ENCODE results near the gene CACNA1G. TPM values are rescaled to one million over a fixed set of nuclear protein-coding genes. Genes with fewer than 3 reads are reported as not detected.

CACNA1G gene
- total and polyA plus RNA-seq, 4 donors, result under 0.01 to 0.14 (median 0.01) TPM; not detected in 1

DNA sequence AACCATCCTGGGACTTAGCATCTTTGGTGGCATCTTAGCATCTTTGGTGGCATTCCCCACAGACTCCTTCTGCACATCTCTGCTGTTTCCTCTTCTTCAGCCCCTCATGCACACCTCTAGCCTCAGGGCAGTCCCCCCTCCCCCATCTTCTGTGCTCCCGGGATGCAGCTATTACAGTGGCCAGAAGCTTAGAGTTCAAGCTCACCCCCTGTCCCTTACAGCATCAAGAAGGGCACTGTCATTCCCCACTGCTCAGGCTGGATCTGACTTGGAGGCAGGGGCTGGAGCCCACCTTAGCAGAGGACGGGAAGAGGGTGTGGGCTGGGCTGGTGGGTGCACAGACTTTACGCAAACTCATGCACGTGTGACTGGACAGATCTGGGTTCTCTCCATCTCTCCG, 27.3 kb upstream of the CACNA1G start:
- no peaks in the 10 kb centered on the region for H3K36me3 ChIP-seq (ENCODE audit: control insufficient read depth in 4 of 4, insufficient read depth in 3 of 4, low read depth in 1 of 4, low read length in 3 of 4)
- H3K9ac ChIP-seq (ENCODE audit: low read depth in 1 of 2, low read length in 2 of 2), result no peak overlapping the region
- peaks cover 1 to 13% (median 6%) of the 10 kb centered on the region in 4 donors for H3K4me1 ChIP-seq (ENCODE audit: control insufficient read depth in 4 of 4, insufficient read depth in 4 of 4, low read length in 3 of 4)
- no peak for DNase-seq (ENCODE audit: low spot score)
- H3K4me3 ChIP-seq (ENCODE audit: low read depth in 1 of 3, low read length in 3 of 3), result no peak overlapping the region
- H3K27ac ChIP-seq (ENCODE audit: low read depth in 1 of 2, low read length in 2 of 2), result no peak overlapping the region
- TF ChIP-seq EGR1 (IDR thresholded peaks at IDR 0.05; ENCODE audit: low read depth in 2 of 2) (no peak), TAF1 (conservative IDR thresholded peaks at IDR 0.05) (no peak), YY1 (IDR thresholded peaks at IDR 0.05) (no peak), FOXA2 (IDR thresholded peaks at IDR 0.05) (no peak)
- TF ChIP-seq, protein P1, sequence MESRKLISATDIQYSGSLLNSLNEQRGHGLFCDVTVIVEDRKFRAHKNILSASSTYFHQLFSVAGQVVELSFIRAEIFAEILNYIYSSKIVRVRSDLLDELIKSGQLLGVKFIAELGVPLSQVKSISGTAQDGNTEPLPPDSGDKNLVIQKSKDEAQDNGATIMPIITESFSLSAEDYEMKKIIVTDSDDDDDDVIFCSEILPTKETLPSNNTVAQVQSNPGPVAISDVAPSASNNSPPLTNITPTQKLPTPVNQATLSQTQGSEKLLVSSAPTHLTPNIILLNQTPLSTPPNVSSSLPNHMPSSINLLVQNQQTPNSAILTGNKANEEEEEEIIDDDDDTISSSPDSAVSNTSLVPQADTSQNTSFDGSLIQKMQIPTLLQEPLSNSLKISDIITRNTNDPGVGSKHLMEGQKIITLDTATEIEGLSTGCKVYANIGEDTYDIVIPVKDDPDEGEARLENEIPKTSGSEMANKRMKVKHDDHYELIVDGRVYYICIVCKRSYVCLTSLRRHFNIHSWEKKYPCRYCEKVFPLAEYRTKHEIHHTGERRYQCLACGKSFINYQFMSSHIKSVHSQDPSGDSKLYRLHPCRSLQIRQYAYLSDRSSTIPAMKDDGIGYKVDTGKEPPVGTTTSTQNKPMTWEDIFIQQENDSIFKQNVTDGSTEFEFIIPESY (IDR thresholded peaks at IDR 0.05), result no peak
- WGBS, result 26% methylated on average over 5 of the region's 5 CpGs
- H3K27me3 ChIP-seq (ENCODE audit: control insufficient read depth in 4 of 4, insufficient read depth in 4 of 4, low read length in 3 of 4), result peaks cover 0 to 13% (median 4%) of the 10 kb centered on the region in 4 donors
- no peaks in the 10 kb centered on the region for H3K9me3 ChIP-seq (ENCODE audit: control insufficient read depth in 4 of 4, low read length in 3 of 4)

DNA sequence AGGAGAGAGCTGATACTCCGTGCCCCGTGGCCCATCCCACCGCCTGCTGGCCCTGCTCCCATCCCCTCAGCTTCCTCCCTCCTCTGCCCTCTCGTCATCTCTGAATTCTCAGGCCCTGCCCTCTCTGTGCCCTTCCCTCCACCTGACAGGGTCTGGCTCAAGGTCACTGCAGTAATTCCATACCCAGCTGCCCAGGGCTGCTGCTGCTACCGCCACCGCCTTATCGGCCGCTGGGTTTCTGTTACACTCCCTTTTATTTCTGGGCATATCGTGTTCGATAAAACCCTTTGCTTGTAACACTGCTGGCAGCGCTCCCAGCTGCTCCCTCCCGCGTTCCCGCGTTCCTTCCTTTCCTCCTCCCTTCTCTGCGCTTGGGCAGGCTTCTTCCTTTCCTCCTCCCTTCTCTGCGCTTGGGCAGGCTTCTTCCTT, 26.8 kb upstream of the CACNA1G start:
- Histone ChIP-seq H3K9me3 (ENCODE audit: control insufficient read depth in 4 of 4, low read length in 3 of 4) (no peaks in the 10 kb centered on the region), H3K27me3 (ENCODE audit: control insufficient read depth in 4 of 4, insufficient read depth in 4 of 4, low read length in 3 of 4) (peaks cover 0 to 13% (median 4%) of the 10 kb centered on the region in 4 donors), H3K9ac (ENCODE audit: low read depth in 1 of 2, low read length in 2 of 2) (no peak overlapping the region), H3K36me3 (ENCODE audit: control insufficient read depth in 4 of 4, insufficient read depth in 3 of 4, low read depth in 1 of 4, low read length in 3 of 4) (no peaks in the 10 kb centered on the region), H3K4me1 (ENCODE audit: control insufficient read depth in 4 of 4, insufficient read depth in 4 of 4, low read length in 3 of 4) (peaks cover 1 to 13% (median 6%) of the 10 kb centered on the region in 4 donors), H3K27ac (ENCODE audit: low read depth in 1 of 2, low read length in 2 of 2) (no peak overlapping the region), H3K4me3 (ENCODE audit: low read depth in 1 of 3, low read length in 3 of 3) (no peak overlapping the region)
- 6% methylated on average over 17 of the region's 17 CpGs for WGBS
- TF ChIP-seq FOXA1 (IDR thresholded peaks at IDR 0.05), result no peak
- TF ChIP-seq RXRA (IDR thresholded peaks at IDR 0.05), result no peak
- TF ChIP-seq, protein P2, sequence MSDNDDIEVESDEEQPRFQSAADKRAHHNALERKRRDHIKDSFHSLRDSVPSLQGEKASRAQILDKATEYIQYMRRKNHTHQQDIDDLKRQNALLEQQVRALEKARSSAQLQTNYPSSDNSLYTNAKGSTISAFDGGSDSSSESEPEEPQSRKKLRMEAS (IDR thresholded peaks at IDR 0.05), result no peak
- TF ChIP-seq, protein P3, sequence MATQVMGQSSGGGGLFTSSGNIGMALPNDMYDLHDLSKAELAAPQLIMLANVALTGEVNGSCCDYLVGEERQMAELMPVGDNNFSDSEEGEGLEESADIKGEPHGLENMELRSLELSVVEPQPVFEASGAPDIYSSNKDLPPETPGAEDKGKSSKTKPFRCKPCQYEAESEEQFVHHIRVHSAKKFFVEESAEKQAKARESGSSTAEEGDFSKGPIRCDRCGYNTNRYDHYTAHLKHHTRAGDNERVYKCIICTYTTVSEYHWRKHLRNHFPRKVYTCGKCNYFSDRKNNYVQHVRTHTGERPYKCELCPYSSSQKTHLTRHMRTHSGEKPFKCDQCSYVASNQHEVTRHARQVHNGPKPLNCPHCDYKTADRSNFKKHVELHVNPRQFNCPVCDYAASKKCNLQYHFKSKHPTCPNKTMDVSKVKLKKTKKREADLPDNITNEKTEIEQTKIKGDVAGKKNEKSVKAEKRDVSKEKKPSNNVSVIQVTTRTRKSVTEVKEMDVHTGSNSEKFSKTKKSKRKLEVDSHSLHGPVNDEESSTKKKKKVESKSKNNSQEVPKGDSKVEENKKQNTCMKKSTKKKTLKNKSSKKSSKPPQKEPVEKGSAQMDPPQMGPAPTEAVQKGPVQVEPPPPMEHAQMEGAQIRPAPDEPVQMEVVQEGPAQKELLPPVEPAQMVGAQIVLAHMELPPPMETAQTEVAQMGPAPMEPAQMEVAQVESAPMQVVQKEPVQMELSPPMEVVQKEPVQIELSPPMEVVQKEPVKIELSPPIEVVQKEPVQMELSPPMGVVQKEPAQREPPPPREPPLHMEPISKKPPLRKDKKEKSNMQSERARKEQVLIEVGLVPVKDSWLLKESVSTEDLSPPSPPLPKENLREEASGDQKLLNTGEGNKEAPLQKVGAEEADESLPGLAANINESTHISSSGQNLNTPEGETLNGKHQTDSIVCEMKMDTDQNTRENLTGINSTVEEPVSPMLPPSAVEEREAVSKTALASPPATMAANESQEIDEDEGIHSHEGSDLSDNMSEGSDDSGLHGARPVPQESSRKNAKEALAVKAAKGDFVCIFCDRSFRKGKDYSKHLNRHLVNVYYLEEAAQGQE (IDR thresholded peaks at IDR 0.05), result no peak
- TF ChIP-seq, protein P1 (IDR thresholded peaks at IDR 0.05), result no peak
- no peak for TF ChIP-seq SP1 (IDR thresholded peaks at IDR 0.05)
- TF ChIP-seq, protein P4, sequence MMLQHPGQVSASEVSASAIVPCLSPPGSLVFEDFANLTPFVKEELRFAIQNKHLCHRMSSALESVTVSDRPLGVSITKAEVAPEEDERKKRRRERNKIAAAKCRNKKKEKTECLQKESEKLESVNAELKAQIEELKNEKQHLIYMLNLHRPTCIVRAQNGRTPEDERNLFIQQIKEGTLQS (IDR thresholded peaks at IDR 0.05), result no peak
- TF ChIP-seq, protein P5, sequence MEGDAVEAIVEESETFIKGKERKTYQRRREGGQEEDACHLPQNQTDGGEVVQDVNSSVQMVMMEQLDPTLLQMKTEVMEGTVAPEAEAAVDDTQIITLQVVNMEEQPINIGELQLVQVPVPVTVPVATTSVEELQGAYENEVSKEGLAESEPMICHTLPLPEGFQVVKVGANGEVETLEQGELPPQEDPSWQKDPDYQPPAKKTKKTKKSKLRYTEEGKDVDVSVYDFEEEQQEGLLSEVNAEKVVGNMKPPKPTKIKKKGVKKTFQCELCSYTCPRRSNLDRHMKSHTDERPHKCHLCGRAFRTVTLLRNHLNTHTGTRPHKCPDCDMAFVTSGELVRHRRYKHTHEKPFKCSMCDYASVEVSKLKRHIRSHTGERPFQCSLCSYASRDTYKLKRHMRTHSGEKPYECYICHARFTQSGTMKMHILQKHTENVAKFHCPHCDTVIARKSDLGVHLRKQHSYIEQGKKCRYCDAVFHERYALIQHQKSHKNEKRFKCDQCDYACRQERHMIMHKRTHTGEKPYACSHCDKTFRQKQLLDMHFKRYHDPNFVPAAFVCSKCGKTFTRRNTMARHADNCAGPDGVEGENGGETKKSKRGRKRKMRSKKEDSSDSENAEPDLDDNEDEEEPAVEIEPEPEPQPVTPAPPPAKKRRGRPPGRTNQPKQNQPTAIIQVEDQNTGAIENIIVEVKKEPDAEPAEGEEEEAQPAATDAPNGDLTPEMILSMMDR (IDR thresholded peaks at IDR 0.05; ENCODE audit: low read depth, low read length, missing input control), result no peak
- no peak for TF ChIP-seq YY1 (IDR thresholded peaks at IDR 0.05)
- TF ChIP-seq GABPA (IDR thresholded peaks at IDR 0.05 in 1 of 2, conservative IDR thresholded peaks at IDR 0.05 in 1 of 2), result no peak
- TF ChIP-seq EGR1 (IDR thresholded peaks at IDR 0.05; ENCODE audit: low read depth in 2 of 2), result no peak
- TF ChIP-seq HNF4A (conservative IDR thresholded peaks at IDR 0.05), result no peak
- no peak for TF ChIP-seq HNF4G (IDR thresholded peaks at IDR 0.05)
- TF ChIP-seq RAD21 (IDR thresholded peaks at IDR 0.05), result no peak
- no peak for TF ChIP-seq TAF1 (conservative IDR thresholded peaks at IDR 0.05)
- peak; percentile 52 for DNase-seq (ENCODE audit: low spot score)

Data from liver (tissue), 9 donors.